ENCODE data around the gene LAMA5.

GRCh38 chr20:62359043-62359490, 8.0 kb downstream of the LAMA5 start:
- no peak for TF ChIP-seq CTCF (conservative IDR thresholded peaks at IDR 0.05 in 1 of 2, IDR thresholded peaks at IDR 0.05 in 1 of 2; ENCODE audit: extremely low read depth in 1 of 2, insufficient read depth in 1 of 2, low read depth in 1 of 2, low read length in 2 of 2)
- no peak for TF ChIP-seq EZH2 (IDR thresholded peaks at IDR 0.05; ENCODE audit: borderline replicate concordance, low read length)

All from mammary epithelial cell (primary cell).